HCT116 (cell line): ENCODE measurements around the gene COL15A1.

Source experiments
- CTCF ChIP-seq, 3 experiments: fragments of 200-600 bp in 1 of 3; sonication (generic) in 1 of 3; IDR thresholded peaks in 2 of 3; conservative IDR thresholded peaks in 1 of 3; 2 replicates each; pipeline ENCODE4 v1.5.1; 2012 to 2017; ENCODE audit warnings: low read depth in 2 of 3, low read length in 2 of 3, antibody characterized with exemption in 1 of 3, borderline replicate concordance in 1 of 3, control low read depth in 1 of 3, mild to moderate bottlenecking in 1 of 3, mixed read lengths in 1 of 3, mixed run types in 1 of 3, moderate library complexity in 1 of 3; ENCODE audit not compliant: insufficient read depth in 1 of 3
- EZH2 ChIP-seq: fragments of 200-600 bp; sonication (generic); IDR thresholded peaks from 2 replicates; pipeline ENCODE4 v1.6.1; 2017; ENCODE audit warnings: antibody characterized with exemption, mixed run types
- EZH2phosphoT487 ChIP-seq: fragments of 200-600 bp; IDR thresholded peaks from 2 replicates; pipeline ENCODE4 v1.6.1; 2018; ENCODE audit warnings: antibody characterized with exemption, borderline replicate concordance
- MAX ChIP-seq: IDR thresholded peaks from 2 replicates; pipeline ENCODE4 v1.6.1; 2012
- POLR2A ChIP-seq: IDR thresholded peaks from 2 replicates; pipeline ENCODE4 v1.7.0; 2011; ENCODE audit warnings: borderline replicate concordance; ENCODE audit not compliant: insufficient read depth, insufficient read length; ENCODE audit errors: extremely low read depth
- POLR2AphosphoS5 ChIP-seq: IDR thresholded peaks from 2 replicates; pipeline ENCODE4 v1.6.1; 2011; ENCODE audit warnings: mild to moderate bottlenecking, low read depth, low read length, moderate library complexity
- REST ChIP-seq: IDR thresholded peaks from 2 replicates; pipeline ENCODE4 v1.6.1; 2012; ENCODE audit warnings: low read depth
- ZNF274 ChIP-seq: fragments of 200-500 bp; sonication (Bioruptor generic); IDR thresholded peaks from 2 replicates; pipeline ENCODE4 v1.6.1; 2014; ENCODE audit warnings: mild to moderate bottlenecking, low read depth, low read length, inconsistent platforms

- TF ChIP-seq MAX, result no peak
- no peak for TF ChIP-seq CTCF (IDR thresholded peaks at IDR 0.05 in 2 of 3, conservative IDR thresholded peaks at IDR 0.05 in 1 of 3; ENCODE audit: borderline replicate concordance in 1 of 3, insufficient read depth in 1 of 3, low read depth in 2 of 3, low read length in 2 of 3)
- TF ChIP-seq ZNF274, result no peak
- no peak for TF ChIP-seq EZH2phosphoT487
- no peak for TF ChIP-seq EZH2
- TF ChIP-seq POLR2AphosphoS5, result no peak
- no peak for TF ChIP-seq POLR2A
- no peak for TF ChIP-seq REST
These were observed 107.2 kb downstream of the COL15A1 start for GRCh38 chr9:99050924-99051323.
